Suppressor macrophage treated with lipopolysaccharide for 4 hours (primary cell): ENCODE measurements around the gene ZNF771.
"Not testable (repeated sequence)": the region's sequence is repeated elsewhere in the genome, so short reads cannot be mapped to it uniquely, and the experiment has no call there.

Source experiments
- DNase-seq: peaks from one replicate; pipeline ENCODE4 v3.0.0-alpha.2; 2020

The ZNF771 gene

DNA sequence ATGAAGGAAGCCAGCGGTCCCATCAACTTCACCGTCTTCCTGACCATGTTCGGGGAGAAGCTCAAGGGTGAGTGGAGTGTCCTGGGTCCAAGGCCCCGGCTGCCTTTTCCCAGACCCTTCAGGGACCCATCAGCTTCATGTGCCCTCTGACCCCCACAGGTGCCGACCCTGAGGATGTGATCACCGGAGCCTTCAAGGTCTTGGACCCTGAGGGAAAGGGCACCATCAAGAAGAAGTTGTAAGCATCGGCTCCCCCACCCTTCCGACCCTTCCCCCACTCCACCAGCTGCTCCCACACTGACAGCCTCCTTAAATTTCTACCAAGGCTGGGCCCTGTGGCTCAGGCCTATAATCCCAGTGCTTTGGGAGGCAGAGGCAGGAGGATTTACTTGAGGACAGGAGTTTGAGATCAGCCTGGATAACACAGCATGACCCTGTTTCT lies 30.9 kb upstream of the ZNF771 start:
- DNase-seq: no peak

- DNase-seq: no peak
Measured at GRCh38 chr16:30377050-30377811, 30.2 kb upstream of the ZNF771 start.

DNA sequence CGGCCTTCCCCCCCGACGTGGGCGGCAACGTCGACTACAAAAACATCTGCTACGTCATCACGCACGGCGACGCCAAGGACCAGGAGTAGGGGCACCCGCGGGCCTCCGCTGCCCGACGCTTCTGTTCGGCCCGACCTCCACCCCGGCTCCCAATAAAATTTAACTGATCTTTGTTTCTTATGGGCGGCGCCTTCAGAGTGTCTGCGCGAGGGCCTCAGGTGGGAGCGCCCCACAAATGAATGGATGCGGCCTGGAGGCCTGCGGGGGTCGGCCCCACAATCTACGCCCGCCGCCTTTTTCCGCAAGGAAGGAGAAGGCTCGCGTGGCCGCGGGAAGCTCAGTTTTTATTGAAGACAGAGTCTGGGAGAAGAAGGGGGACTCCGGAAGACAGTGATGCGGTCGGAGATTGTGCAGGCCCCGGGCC lies 29.6 kb upstream of the ZNF771 start:
- peak; percentile 78 for DNase-seq

DNA sequence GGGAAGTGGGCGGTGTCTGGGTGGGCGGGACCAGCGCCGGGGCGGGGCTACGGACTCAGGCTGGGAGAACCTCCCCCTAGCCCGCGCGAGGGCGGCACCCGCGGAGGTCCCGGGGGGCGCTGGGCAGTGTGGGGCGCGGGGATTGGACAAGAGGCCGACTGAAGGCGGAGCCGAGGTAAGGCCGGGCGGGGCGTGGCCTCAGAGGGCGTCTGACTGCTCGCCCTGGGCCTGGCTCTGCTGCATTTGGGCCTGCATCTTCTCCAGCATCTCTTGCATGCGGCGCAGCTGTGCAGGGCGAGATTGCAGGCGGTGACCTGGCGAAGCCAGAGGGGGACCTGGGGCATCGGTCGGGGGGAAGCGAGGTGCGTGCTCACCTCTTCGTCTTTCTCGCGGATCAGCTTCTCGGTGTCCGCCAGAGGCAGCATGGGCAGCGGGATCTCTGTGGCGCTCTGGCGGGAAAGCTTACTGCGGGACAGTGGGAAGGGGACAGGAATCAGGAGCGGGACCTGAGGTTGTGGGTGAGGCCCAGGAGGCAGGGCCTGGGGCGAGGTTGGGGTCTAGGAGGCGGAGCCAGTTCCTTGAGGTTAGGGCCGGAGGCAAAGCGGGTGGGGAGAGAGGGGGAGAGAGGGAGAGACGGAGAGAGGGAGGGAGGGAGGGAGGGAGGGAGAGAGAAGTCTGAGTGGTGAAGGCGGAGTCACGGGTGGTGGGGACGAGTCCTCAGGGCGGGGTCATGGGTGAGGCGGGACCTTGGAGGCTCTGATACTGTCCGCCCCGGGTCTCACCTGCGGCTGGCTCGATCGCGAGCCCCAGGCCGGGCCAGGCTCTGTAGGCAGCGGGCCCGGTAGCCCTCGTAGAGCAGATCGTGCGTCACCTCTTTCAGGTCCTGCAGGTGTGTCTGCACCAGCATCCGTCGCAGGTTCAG lies 28.9 kb upstream of the ZNF771 start:
- peak; percentile 99 for DNase-seq

DNA sequence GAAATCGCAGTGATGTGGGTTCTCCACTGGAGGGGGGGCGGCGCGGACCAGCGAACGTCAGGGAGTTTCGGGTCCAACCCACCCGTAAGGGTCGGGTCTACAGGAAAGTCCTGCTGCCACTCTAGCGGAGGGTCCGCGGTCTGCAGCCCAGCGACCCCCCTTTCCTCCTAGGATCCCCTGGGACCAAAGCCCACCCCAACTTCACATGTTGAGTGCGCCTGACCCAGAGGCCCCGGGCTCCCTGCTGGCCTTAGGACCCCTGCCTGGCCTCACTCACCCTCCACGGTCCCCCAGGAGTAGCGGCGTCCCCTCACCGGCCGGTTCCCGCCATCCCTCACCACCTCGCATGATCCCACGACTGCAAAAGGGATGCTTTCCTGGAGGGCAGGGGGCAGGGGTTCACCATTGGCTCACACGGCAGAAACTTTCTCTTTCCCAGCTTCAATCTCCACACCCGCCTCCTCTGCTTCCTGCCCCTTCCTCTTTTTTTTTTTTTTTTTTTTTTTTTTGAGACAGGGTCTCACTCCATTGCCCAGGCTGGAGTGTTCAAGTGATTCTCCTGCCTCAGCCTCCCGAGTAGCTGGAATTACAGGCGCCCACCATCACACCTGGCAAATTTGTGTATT lies 28.1 kb upstream of the ZNF771 start:
- no peak for DNase-seq

DNA sequence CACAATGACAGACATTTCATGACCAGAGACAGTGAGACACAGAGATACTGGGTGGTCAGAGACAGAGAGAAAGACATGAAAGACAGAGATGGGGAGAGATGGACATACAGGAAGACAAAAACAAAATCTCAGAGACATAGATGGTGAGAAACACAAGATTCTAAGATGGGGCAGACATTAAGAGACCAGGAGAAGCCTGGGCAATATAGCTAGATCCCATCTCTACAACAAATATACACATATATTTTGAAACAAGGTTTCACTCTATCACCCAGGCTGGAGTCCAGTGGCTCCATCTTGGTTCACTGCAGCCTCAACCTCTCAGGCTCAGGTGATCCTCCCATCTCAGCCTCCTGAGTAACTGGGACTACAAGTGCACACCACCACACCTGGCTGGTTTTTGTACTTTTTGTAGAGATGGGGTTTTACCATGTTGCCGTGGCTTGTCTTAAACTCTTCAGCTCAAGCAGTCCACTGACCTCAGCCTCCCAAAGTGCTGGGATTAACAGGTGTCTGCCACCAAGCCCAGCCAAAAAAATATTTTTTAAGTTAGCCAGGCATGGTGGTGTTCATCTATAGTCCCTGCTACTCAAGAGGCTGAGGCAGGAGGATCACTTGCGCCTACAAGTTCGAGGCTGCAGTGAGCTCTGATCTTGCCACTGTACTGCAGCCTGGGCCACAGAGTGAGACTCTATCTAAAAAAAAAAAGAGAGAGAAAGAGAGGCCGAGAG lies 27.2 kb upstream of the ZNF771 start:
- no peak for DNase-seq

GRCh38 chr16:30380803-30381208 lies 26.6 kb upstream of the ZNF771 start:
- DNase-seq: no peak

- no peak for DNase-seq
Measured at GRCh38 chr16:30381291-30382041, 25.9 kb upstream of the ZNF771 start.

GRCh38 chr16:30382111-30382881 lies 25.1 kb upstream of the ZNF771 start, which contains the start of gene SEPTIN1:
SEPTIN1 (minus strand) TSS chr16:30382561; CDS start chr16:30382542, 19 bp downstream.
- no peak for DNase-seq

DNA sequence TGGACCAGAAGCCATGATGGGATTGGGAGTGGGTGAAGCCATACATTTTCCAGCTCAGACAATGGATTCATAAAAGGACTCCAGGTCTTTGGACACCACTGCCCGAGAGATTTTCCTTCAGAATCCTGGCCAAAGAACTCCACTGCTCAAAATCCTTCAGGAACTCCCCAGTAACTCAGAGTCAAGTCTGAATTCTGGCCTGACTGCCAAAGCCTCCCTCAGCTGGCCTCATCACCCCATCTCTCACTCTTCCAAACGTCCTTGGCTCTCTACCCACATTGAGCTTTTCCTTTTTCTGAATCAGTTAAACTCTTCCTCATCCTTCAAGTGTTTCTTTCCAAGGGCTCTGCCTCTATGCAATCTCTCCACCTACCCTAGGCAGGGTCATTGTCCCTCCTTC lies 23.9 kb upstream of the ZNF771 start:
- no peak for DNase-seq

DNA sequence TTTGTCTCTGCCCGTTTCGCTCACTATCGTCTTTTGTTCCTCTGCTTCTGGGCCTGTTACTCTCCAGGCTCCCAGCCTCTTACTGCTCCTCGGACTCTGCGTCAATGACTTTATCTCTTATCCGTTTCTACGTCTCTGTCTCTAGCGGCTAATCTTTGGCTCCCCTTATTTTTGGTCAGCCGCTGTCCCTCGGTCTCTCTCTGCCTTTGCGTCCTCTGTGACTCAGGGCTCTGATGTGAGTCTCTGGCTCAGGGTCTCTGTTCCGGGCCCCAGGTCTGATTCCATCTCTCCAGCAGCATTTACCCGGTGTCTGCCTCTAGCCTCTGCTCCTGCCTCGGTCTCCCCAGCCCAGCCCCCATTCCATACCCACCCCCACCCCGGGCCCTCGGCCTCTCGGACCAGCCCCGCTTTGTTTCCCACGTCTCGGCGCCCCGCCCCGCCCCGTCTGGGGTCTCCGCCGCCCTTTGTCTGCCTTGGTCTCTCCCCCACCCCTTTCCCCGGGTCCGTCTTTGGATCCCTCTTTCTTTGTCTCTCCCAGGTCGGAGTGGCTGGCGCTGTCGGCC lies 12.7 kb upstream of the ZNF771 start:
- no peak for DNase-seq

DNA sequence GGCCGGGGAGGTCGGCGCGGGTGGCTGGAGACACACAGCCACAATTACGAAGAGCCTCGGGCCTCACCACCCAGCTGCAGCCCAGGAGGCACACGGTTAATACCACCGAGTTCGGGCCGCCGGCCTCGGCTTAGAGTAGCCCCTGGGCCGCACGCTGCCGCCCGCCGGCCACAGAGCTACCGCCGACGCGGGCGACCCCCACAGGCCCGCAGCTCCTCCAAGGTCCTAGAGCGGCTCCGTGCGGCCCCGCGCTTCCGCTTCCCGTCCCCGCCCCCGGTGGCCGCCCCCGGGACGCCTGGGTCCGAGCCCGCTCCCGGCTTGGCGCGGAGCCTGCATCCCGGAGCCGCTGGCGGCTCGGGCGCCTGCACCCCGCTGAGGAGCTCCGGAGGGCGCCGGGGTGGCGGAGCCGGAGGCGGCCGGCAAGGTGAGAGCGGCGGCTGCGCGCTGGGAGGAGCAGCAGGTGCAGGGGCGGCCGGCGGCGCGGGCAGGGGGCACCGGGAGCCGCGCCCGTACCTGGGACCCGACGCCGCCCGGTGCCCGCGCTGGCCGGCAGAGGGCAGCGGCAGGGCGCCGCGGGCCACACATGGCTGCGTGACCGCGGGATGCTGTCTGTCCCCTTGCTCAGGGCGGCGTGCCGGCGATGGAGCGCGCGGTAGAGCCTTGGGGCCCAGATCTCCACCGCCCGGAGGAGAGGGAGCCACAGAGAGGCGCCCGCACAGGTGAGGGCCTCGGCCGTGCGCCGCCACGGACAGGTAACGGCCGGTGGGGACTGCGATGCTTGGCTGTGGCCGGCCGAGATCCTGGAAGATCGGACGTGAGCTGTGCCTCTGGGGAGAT lies 12.0 kb upstream of the ZNF771 start, which contains the start of gene ZNF48:
ZNF48 (plus strand) TSS at position 266 of the 837 bp plus-strand sequence; CDS start at position 641, 375 bp downstream.
- peak; percentile 65 for DNase-seq

- no peak for DNase-seq
Measured at GRCh38 chr16:30395992-30396585, 11.3 kb upstream of the ZNF771 start.

DNA sequence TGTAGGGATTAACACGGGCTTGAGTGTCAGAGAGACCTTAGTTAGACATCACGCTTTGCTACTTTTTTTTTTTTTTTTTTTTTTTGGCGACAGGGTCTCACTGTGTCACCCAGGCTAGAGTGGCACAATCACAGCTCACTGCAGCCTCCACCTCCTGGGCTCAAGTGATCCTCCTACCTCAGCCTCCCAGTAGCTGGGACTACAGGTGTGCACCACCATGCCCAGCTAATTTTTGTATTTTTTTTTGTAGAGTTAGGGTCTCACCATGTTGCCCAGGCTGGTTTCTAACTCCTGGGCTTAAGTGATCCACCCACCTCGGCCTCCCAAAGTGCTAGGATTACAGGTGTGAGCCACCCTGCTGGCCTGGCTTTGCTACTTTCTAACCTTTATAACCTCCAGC lies 10.8 kb upstream of the ZNF771 start:
- not testable (repeated sequence) for DNase-seq

GRCh38 chr16:30397056-30397455 lies 10.3 kb upstream of the ZNF771 start:
- no peak for DNase-seq

- DNase-seq: no peak
Measured at GRCh38 chr16:30397776-30398660, 9.4 kb upstream of the ZNF771 start.

- DNase-seq: no peak
Measured at GRCh38 chr16:30398661-30399434, 8.6 kb upstream of the ZNF771 start.
